Measurements from ENCODE around the gene GDPD1. TPM values are rescaled to one million over a fixed set of nuclear protein-coding genes. Genes with fewer than 3 reads are reported as not detected.
"Not testable (repeated sequence)": the region's sequence is repeated elsewhere in the genome, so short reads cannot be mapped to it uniquely, and the experiment has no call there.

Gene GDPD1
- total RNA-seq, 1 donor from 2014 or later: 1.6 TPM

DNA sequence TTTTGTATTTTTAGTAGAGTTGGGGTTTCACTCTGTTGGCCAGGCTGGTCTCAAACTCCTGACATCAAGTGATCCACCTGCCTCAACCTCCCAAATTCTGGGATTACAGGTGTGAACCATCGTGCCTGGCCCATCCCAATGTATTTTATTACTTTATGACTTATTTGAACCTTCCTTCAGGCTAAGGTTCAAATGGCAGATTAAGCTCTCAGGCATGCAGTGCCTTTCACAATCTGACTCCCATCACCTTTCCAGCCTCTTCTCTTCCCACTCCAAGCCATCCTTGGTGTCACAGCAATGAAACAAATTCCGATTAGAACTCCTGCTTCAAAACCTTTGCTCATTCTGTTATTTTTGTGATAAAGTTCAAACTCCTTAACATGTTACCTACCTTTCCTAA, 84.5 kb downstream of the GDPD1 start:
- Histone ChIP-seq H3K4me1 (ENCODE audit: control insufficient read depth in 3 of 3, insufficient read depth in 3 of 3, low read length in 3 of 3) (no peaks in the 10 kb centered on the region), H3K9me3 (ENCODE audit: control insufficient read depth in 3 of 3, low read length in 3 of 3) (no peaks in the 10 kb centered on the region), H3K4me3 (ENCODE audit: low read length in 3 of 3) (no peak overlapping the region), H3K9ac (ENCODE audit: low read depth in 1 of 3, low read length in 3 of 3) (no peak overlapping the region), H3K36me3 (ENCODE audit: control insufficient read depth in 3 of 3, insufficient read depth in 3 of 3, low read length in 3 of 3) (no peaks in the 10 kb centered on the region), H3K27me3 (ENCODE audit: control insufficient read depth in 3 of 3, insufficient read depth in 3 of 3, low read length in 3 of 3) (no peaks in the 10 kb centered on the region), H3K27ac (ENCODE audit: low read depth, low read length) (no peak overlapping the region)

- H3K4me1 ChIP-seq (ENCODE audit: control insufficient read depth in 3 of 3, insufficient read depth in 3 of 3, low read length in 3 of 3): peaks cover 7 to 8% (median 7%) of the 10 kb centered on the region in 3 donors
- H3K27me3 ChIP-seq (ENCODE audit: control insufficient read depth in 3 of 3, insufficient read depth in 3 of 3, low read length in 3 of 3): no peaks in the 10 kb centered on the region
- H3K36me3 ChIP-seq (ENCODE audit: control insufficient read depth in 3 of 3, insufficient read depth in 3 of 3, low read length in 3 of 3): no peaks in the 10 kb centered on the region
- H3K4me3 ChIP-seq (ENCODE audit: low read length in 3 of 3): no peak overlapping the region
- H3K9me3 ChIP-seq (ENCODE audit: control insufficient read depth in 3 of 3, low read length in 3 of 3): no peaks in the 10 kb centered on the region
- H3K9ac ChIP-seq (ENCODE audit: low read depth in 1 of 3, low read length in 3 of 3): no peak overlapping the region
- no peak overlapping the region for H3K27ac ChIP-seq (ENCODE audit: low read depth, low read length)
These were observed 90.1 kb downstream of the GDPD1 start for GRCh38 chr17:59310263-59310920.

GRCh38 chr17:59311051-59311468, 90.7 kb downstream of the GDPD1 start:
- Histone ChIP-seq H3K4me3 (ENCODE audit: low read length in 3 of 3) (no peak overlapping the region), H3K27me3 (ENCODE audit: control insufficient read depth in 3 of 3, insufficient read depth in 3 of 3, low read length in 3 of 3) (no peaks in the 10 kb centered on the region), H3K9ac (ENCODE audit: low read depth in 1 of 3, low read length in 3 of 3) (no peak overlapping the region), H3K4me1 (ENCODE audit: control insufficient read depth in 3 of 3, insufficient read depth in 3 of 3, low read length in 3 of 3) (peaks cover 7 to 8% (median 7%) of the 10 kb centered on the region in 3 donors), H3K27ac (ENCODE audit: low read depth, low read length) (no peak overlapping the region), H3K9me3 (ENCODE audit: control insufficient read depth in 3 of 3, low read length in 3 of 3) (no peaks in the 10 kb centered on the region), H3K36me3 (ENCODE audit: control insufficient read depth in 3 of 3, insufficient read depth in 3 of 3, low read length in 3 of 3) (no peaks in the 10 kb centered on the region)

DNA sequence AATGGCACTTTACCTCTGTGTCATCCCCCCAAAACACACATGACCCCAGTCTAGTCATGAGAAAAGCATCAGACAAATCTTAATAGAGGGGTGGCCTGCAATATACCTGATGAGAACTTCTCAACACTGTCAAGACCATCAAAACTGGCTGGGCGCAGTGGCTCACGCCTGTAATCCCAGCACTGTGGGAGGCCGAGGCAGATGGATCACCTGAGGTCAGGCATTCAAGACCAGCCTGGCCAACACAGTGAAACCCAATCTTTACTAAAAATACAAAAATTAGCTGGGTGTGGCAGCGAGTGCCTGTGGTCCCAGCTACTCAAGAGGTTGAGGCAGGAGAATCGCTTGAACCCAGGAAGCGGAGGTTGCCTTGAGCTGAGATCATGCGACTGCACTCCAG, 91.2 kb downstream of the GDPD1 start:
- H3K27ac ChIP-seq (ENCODE audit: low read depth, low read length); H3K27me3 ChIP-seq (ENCODE audit: control insufficient read depth in 3 of 3, insufficient read depth in 3 of 3, low read length in 3 of 3); H3K4me1 ChIP-seq (ENCODE audit: control insufficient read depth in 3 of 3, insufficient read depth in 3 of 3, low read length in 3 of 3); H3K36me3 ChIP-seq (ENCODE audit: control insufficient read depth in 3 of 3, insufficient read depth in 3 of 3, low read length in 3 of 3); H3K9ac ChIP-seq (ENCODE audit: low read depth in 1 of 3, low read length in 3 of 3); H3K4me3 ChIP-seq (ENCODE audit: low read length in 3 of 3); H3K9me3 ChIP-seq (ENCODE audit: control insufficient read depth in 3 of 3, low read length in 3 of 3): not testable (repeated sequence)

DNA sequence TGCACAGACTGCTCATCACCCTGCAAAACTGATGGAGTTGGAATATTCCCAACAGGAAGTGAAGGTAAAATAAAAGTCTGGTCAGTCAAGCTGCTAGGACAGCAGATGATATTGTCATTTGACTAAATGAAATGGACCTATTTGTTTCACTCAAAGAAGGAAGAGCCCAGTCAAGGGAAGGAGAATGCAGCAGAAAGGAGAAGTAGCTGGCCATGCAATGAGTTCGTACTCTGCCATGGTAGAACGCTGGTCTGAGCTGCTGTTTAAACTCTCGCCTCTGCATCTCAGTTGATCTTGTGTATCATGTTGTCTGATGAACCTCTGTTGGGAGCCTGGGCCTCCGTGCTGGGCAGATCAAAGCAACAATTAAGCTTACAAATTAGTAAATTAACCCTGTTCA, 95.6 kb downstream of the GDPD1 start:
- H3K27me3 ChIP-seq (ENCODE audit: control insufficient read depth in 3 of 3, insufficient read depth in 3 of 3, low read length in 3 of 3): no peaks in the 10 kb centered on the region
- peaks cover 7 to 8% (median 7%) of the 10 kb centered on the region in 3 donors for H3K4me1 ChIP-seq (ENCODE audit: control insufficient read depth in 3 of 3, insufficient read depth in 3 of 3, low read length in 3 of 3)
- H3K27ac ChIP-seq (ENCODE audit: low read depth, low read length): no peak overlapping the region
- H3K36me3 ChIP-seq (ENCODE audit: control insufficient read depth in 3 of 3, insufficient read depth in 3 of 3, low read length in 3 of 3): no peaks in the 10 kb centered on the region
- H3K9ac ChIP-seq (ENCODE audit: low read depth in 1 of 3, low read length in 3 of 3): no peak overlapping the region
- H3K9me3 ChIP-seq (ENCODE audit: control insufficient read depth in 3 of 3, low read length in 3 of 3): no peaks in the 10 kb centered on the region
- H3K4me3 ChIP-seq (ENCODE audit: low read length in 3 of 3): no peak overlapping the region

Small RNA genes lying within 50 kb of the gene (small RNA-seq; reads per million reads assigned to genes)
- gene RF00019 (not detected), gene SNRPGP17 (not detected)

Other genes starting within 250 kb of the GDPD1 start
- 22.4 TPM for gene TRIM37, start 113.6 kb upstream of the GDPD1 start, total RNA-seq
- gene SKA2, start 65.3 kb upstream of the GDPD1 start, total RNA-seq: 25.1 TPM
- gene PRR11, start 64.8 kb upstream of the GDPD1 start, total RNA-seq: 1.6 TPM
- gene SMG8, start 10.5 kb upstream of the GDPD1 start, total RNA-seq: 32.4 TPM
- gene YPEL2, start 111.1 kb downstream of the GDPD1 start, total RNA-seq: 21.9 TPM

All from skeletal muscle tissue (tissue), 5 donors.